ENCODE measurements around the gene MUC6.
A peak's percentile ranks its signal among the peaks of the same experiment; 100 is the strongest.

The MUC6 gene

DNA sequence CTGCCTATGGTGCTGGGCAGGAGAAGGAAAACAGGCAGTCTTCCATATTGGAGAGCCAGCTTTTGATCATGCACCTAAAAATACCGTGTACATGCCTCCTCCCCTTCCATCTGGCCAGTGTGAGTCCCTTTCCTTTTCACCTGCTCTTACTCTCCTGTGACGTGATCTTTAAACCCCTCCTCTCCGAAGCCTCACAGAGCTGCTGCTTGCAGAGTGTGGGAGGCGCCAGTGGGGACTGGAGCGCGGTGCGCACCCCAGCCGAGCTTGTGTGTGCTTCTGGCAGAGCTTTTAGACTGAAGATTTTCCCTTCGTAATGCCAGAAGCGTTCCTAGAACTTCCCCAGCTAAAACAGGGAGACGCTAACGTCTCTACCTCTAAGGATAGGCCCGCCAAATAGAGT lies 29.8 kb downstream of the MUC6 start:
- DNase-seq, result no peak

DNA sequence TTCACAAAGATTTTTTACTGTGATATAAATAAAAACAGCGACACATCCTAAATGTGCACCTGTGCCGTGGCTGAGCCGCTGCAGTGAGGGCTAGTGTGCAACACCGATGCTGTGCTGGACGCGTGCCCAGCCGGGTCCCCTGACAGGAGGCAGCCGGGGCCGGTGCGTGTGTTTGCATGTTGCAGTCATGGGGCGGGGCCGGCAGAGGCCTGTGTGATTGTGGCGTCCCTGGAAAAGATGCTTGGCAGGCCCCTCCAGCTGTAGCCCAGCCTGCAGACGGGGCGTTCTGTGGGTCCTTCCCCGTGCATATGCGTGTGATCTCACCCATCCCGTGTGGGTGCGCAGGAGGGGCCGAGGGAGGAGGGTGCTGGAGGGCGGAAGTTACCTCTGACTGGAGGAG lies 30.6 kb downstream of the MUC6 start:
- DNase-seq, result peak; percentile 81

DNA sequence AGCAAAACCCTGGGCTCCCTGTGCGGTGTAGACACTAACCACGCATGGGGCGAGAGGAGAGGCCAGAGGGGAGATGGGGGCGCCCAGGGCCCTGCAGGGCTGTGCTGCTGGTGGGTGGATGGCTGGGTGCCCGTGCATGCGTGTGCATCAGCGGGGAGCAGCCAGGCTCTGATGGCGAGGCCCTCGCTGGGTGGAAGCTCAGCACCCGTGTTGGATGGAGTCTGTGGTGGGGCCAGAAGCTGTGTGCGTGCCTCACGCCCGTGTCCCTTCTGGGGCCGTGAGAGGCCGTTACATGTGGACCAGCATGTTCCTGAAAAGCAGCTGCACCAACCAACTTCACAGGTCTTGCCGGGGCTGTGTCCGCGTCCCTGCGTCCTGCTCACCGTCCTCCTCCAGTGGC lies 33.4 kb downstream of the MUC6 start:
- no peak for DNase-seq

DNA sequence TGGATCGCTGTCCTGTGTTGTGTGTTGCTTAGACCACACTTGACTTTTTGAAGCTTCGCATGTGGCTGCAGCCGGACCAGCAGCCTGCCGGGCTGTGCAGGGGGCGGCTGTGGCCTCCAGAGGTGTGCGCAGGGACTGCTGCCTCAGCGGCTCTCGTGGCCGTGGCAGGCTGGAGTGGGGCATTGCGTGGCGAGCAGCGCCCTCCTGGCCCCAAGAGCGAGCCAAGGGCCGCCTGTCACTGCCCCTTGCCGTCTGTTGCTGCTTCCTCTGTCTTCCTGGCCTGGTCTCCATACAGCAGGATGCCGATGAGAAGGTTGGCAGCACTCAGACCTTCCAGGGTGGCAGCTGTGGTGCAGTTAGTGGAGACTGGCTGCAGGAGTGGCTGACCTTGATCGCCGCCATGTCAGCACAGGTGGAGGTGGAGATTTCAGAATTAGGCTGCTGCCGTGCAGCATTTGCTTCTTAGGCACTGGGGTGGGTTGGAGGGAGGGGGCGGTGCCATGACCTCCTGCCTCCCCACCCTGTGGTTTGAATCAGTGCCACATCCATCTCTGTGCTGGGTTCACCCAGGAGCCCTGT lies 34.0 kb downstream of the MUC6 start:
- no peak for DNase-seq

DNA sequence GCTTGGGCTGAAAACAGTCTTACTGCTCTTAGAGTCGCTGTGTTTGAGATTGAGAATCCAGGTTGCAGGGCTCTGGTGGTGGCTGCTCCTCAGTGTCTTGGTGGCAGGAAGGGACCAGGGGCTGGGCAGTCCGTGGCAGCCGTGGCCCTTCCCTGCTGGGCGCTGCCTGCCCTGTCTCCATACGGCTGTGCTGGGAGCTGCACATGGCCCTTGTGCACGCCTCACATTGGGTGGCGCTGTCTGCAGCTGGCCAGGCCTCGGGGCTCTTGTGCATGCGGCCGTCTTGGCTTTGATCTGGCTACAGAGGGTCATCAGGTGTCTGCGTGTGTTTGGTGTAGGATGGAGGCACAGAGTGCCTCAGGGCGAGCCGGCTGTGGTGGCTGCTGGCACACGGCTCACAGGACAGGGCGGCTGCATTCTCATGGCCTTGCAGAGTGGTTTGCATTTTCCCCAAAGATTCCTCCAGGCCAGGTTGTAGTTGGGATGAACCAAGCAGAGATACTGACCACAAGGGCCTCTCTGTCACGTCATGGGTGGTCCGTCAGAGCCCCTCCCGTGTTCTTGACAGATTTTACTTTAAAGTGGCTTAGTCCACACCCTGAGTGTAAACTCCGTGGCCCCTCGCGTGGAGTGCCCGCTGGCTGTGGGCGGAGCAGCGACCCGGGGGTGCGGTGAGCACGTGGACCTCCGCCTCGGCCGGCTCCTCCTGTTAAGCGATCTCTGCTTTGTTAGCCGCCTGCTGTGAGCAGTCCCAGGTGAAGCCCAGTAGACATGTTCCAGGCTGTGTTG lies 34.7 kb downstream of the MUC6 start:
- no peak for DNase-seq

DNA sequence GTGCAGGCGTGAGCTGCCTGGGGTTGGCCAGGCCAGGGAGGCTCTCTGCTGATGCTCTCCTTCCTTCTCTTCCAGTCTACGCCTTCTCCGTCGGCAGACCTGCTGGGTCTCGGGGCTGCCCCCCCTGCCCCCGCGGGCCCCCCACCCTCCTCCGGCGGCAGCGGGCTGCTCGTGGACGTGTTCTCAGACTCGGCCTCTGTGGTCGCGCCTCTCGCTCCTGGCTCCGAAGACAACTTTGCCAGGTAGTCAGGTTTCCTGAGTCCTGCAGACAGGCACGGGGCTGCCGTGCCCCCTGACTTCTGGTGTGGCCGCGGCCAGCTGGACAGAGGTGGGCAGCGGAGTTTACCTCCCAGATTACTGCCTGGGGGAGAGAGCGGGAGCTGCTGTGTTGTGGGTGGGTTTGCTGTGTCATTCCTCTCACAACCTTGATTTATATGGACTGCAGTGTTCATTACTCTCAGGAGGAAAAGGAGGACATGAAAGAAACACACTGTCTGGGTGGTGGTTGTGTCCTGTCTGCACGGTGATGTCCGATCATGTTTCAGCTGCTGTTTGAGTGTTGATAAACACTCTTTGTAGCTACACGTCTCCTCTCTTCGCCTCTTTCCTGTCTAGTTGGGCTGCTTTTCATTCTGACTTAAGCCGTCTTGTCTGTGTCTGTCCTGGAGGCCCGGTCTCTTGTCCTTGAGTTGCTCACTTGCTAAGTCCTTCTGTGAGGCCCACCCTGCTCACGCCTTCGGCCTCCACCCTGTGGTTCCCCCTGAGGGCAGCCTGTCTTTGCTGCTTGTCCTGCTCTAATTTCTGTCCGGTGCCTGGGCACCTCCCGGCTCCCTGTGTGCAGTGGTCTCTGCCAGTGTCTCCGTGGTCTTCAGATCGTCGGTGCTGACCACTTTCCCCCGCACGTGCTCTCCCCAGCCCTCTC lies 35.9 kb downstream of the MUC6 start:
- no peak for DNase-seq

DNA sequence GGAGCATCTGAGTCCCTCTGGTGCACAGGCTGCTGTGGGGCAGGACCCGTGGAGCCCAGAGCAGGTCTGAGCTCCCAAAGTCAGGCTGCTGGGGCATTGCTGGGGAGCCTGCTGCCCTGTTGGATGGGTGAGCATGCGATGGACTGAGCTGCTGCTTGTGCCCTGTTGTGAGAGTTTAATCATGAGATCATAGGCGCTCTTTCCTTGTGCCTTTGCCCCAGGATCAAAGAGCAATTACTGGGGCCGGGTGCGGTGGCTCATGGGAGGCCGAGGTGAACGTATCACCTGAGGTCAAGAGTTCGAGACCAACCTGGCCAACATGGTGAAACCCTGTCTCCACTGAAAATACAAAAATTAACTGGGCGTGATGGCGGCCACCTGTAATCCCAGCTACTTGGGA lies 37.5 kb downstream of the MUC6 start:
- no peak for DNase-seq

DNA sequence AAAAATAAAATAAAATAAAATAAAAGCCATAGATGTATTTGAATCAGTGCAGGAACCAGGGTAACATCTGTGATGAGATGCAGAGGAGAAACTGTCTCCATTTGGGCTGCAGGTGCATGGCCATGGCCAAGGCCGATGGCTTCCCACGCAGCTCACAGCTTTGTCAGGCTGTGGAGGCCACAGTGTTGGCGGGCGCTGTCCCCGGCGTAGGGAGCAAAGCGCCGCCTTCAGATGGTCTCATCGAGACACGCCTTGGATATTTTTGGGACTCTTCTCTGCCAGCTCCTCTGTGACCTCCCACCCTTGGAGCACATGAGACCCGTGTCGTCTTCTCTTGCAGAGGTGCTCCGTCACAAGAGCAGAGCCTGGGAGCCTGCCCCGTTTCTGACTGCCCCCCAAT lies 38.6 kb downstream of the MUC6 start:
- DNase-seq, result no peak

DNA sequence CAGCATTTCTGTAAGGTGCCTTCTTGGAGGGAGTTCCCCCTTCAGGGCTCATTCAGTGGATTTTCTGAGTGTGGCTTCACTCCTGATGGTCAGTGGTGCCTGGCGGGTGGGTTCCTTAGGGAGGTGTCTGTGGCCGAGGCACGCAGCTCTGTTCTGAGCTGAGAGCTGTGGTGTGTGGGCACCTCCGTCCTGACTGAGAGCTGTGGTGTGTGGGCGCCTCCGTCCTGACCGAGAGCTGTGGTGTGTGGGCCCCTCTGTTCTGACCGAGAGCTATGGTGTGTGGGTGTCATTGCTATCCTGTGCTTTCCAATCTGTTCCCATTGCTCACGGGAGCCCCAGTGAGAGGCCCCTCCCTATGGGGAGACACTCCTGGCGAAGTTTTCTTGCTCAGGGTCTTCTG lies 39.8 kb downstream of the MUC6 start:
- DNase-seq, result no peak

DNA sequence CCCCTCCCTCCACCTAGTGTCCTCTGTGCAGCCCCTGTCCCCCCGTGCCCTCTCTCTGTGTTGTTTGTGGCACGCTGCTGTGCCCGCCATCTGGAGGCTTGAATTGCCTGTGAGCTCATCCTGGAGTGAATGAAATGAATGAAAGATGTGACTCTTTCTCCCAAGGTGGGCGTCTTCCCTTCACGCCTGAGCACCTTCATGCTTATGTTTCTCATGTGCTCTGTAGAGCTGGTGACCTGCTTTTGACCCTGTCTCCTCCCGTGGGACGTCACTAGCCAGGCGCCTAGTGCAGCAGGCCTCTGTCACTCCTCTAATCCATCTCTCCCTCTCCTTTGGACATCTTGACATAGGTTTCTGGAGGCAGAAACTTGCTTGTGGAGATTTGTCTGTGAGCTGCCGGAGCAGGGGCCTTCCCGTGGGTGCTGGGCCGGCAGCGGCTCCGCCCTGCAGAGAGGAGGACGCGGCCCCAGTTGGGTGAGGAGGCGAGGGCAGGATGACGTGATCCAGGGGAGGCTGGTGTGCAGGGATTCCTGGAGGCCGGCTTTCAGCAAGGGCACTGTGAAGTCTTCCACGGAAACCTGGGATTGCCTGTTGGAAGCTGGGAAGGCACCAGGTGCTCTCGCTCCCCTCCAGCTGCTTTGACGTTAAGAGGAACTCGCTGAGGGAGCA lies 40.6 kb downstream of the MUC6 start:
- DNase-seq, result no peak

DNA sequence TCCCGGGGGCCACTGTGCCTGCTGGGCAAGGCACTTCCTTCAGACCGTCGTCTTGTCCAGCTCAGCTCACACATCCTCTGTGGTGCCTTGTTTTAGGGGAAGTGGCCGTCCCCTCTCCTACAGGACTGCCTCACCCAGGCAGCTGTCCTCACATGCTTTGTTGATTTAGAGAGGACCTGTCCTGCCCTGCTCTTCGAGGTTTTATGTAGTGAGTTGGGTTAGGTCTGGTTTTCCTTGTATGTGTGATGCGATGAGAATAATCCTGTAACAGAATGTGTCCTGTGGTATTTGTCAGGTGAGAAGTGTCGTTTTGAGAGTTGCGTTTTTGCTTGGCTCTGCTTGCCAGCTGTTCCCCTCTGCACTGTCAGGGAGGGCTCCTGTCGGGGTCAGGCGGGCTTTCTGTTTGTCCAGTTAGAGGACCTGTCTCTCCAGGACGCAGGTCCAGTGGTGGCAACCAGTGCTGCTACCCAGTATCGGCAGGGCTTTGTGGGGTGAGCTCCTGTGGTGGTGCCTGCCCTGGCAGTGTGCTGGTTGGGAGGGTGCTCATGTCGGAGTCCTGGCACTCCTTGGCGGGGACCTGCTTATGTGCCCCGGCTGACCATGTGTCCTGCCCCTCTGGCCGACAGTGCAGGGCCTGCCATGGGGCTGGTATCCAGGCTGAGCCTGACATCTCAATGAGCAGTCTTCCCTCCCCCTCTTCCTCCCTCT lies 41.3 kb downstream of the MUC6 start:
- no peak for DNase-seq

DNA sequence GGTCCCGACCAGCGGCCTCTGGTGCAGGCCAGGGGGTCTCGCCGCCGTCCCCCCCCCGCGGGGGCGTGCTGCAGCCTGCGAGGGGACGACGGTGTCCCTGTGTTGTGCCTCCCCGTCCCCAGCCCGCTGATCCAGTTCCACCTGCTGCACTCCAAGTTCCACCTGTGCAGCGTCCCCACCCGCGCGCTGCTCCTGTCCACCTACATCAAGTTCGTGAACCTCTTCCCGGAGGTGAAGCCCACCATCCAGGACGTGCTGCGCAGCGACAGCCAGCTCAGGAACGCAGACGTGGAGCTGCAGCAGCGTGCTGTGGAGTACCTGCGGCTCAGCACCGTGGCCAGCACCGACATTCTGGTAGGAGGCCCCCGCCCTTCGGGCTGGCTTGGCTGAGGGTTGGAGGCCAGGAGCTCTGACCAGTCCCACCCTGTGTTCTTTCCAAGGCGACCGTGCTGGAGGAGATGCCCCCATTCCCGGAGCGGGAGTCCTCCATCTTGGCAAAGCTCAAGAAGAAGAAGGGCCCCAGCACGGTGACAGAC lies 42.8 kb downstream of the MUC6 start:
- no peak for DNase-seq

DNA sequence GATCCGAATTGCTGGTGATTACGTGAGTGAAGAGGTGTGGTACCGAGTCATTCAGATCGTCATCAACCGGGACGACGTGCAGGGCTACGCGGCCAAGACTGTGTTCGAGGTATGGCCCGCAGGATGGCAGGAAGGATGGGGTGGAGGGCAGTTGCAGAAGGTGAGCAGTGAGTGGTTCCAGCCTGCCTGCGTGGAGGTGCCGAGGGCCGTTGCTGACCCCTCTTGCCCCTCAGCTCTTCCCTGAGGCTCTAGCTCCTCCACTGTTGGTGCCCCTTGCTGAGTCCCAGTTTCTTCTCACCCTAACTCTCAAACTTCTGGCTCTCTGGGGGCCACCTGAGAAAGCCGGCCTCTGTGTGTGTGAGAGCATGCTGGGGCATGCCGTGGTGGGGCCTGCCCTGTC lies 43.9 kb downstream of the MUC6 start:
- no peak for DNase-seq

DNA sequence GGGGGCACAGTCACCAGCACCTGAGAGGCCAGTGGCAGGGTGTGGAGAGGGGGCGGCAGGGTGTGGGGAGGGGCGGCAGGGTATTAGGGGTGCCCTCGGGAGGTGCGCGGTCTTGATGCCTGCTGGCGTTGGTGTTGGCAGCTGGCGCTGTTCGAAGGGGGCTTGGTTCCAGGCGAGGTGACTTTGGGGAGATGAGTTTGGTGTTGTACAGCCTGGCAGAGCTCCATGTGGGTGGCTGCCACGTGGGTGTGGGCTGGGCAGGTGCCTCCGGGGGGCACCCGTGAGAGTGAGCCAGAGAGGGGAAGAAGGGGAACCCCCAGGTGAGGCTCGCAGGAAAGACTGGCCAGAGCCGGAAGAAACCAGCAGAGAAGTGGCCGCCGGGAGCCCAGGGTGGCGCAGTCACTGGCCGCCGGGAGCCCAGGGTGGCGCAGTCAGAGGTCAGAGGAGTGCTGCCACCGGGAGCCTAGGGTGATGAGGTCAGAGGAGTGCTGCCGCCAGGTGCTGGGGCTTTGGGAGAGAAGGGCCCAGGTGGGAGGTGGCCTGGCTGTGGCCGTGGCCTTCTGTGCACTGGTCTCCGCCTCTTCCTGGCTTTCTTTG lies 44.7 kb downstream of the MUC6 start:
- no peak for DNase-seq

DNA sequence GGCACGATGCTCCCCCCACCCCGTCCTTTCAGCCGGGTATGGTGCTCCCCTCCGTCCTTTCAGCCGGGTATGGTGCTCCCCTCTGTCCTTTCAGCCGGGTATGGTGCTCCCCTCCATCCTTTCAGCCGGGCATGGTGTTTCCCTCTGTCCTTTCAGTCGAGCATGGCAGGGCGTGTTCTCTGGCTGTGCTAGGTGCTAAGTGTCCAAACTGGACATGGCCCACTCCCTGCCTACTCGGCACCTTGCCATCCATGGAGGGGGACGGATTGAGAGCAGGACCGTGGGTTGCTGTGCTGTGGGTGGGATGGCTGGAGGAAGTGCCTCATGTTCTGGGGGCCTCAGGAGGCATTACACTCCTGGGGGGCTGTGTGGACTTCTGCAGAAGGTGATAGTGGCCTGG lies 45.5 kb downstream of the MUC6 start:
- DNase-seq, result no peak

DNA sequence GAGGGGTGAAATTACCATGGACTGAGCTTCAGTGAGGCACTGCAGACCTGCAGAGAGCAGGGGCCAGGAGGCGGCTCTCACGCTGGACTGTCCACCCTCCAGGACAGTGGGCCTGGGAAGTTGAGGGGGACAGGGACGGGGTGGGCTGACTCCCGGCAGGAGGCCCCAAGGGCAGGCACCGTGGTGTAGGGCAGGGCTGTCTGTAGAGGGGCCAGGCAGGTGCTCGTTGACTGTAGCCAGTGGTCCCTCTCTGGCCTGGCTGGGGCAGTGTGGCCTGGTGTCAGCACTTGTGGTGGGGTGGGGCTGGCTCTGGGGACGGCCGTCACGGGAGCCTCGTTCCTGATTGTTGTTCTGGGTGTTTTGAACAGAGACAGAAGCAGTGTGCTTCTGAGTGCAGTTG lies 46.4 kb downstream of the MUC6 start:
- no peak for DNase-seq

DNA sequence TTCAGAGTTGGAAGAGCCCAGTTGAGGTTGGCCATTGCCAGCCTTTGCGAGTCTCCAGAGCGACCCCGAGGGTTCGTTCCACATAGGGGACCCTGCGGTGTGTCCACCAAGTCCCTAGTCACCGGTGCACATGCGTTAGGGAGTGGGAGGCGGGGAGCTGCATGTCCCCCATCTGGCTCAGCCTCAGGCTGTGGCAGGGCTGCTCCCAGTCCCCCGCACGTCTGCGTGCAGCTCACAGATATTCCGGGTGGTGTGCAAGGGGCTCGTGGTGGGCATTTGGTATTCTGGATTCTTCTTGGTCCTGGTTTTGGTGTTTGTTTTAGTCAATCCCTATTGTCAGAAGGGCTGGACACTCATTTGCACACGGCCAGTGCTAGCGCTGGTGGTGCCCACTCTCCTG lies 48.8 kb downstream of the MUC6 start:
- no peak for DNase-seq

DNA sequence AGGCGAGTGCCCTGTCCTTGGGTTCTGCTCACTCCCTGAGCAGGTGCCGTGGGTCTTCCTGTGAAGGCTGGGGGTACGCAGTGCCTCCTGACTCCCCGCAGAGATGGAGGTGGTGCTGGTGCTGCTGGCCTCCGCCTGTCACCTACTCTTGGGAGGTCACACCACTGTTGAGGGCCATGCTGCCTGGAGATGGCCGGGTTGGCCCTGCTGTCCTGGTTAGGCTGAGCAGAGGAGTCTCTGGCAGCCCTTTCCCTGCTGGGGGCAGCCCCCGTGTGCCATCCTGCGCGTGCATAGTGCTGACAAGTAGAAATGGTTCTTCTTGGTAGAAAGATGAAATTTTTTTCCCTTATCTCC lies 49.6 kb downstream of the MUC6 start:
- DNase-seq, result no peak

DNA sequence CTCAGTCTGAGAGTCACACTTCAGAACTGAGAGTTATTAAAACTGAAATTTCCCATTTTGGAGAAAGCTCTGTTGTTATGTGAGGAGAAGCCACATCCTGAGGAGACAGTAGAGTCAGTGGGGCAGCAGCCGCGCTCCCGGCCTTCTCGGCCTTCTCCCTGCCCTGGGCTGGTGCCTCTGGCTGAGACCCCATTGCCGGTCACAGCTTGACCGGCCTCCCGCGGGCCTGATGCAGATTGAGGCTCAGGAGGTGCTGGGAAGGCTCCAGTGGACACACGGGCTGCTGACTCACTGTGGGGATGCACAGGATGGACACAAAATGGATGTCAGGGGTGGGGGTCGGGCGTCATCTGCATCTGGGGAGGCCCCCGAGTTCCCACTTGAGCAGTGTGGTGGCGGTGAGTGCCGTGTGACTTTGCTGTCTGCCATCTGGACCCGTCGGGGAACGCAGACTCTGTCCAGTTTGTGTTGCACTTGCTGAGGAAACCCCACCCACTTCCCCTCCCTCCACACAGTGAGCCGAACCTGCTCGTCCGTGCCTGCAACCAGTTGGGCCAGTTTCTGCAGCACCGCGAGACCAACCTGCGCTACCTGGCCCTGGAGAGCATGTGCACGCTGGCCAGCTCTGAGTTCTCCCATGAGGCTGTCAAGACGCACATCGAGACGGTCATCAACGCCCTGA lies 50.1 kb downstream of the MUC6 start:
- no peak for DNase-seq

DNA sequence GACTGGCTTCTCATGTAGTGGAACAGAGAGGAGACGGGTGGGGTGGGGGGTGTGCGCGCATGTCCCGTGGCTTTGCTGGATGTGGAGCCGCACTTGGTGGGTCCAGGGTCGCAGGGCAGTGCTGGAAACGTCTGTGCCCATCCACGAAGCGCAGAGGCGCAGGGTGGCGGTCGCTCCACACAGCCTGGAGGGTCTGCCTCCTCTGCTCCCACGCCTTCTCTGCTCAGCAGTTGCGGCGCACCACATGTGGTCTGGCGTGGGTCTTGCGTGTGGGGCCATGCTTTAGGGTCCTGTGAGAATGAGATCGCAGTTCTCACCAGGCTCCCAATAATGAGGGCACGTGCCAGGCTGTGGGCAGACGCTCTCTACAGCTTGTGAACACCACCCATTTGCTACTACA lies 50.7 kb downstream of the MUC6 start:
- DNase-seq, result no peak

DNA sequence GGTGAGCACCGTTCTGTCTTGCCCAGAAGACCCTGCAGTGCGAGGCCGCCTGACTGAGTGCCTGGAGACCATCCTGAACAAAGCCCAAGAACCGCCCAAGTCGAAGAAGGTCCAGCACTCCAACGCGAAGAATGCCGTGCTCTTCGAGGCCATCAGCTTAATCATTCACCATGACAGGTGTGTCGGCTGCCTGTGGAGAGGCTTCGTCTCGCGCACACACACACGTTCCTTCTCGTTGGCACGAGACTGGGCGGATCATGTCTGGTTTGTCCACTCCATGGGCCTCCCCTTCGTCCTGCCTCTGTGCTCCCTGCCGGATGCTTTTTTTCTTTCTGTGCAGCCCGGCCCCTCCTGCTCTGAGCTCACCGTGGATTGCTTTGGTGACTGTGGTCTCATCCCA lies 51.1 kb downstream of the MUC6 start:
- DNase-seq, result no peak

DNA sequence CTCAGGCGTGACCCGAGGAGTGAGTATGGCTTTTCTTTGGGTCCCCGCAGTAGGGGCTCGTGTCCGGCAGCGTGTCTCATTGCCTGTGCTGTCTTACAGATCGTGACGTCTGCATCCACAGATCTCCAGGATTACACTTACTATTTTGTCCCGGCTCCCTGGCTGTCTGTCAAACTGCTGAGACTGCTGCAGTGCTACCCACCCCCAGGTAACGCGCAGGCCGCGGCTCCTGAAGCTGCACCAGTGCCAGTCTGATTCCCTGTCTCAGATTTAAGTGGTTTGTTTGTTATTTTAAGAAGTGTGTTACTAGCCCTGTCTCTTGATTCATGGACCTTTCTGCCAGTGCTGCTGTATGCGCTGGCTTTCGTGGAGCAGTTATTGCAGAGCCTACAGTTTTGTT lies 52.0 kb downstream of the MUC6 start:
- no peak for DNase-seq

Data from right hindlimb (tissue), 1 donor.